Aorta (tissue), 5 donors: ENCODE data around the gene IPO4. TPM values are rescaled to one million over a fixed set of nuclear protein-coding genes. Genes with fewer than 3 reads are reported as not detected.

Source experiments
- ATAC-seq: fragments of 200-7000 bp; cut with Tn5 transposase; one replicate; pipeline ENCODE4 v1.9.1; 2022; ENCODE audit warnings: moderate library complexity; ENCODE audit not compliant: low FRiP score
- DNase-seq, 2 donors: peaks; one replicate each; pipeline ENCODE4 v3.0.0-alpha.2; 2020
- H3K27ac ChIP-seq, 2 donors: one replicate each; pipeline ENCODE4 v1.5.1; 2013; ENCODE audit warnings: low read length in 2 of 2, mild to moderate bottlenecking in 2 of 2, moderate library complexity in 2 of 2, control low read depth in 1 of 2, inconsistent platforms in 1 of 2, low read depth in 1 of 2
- H3K27me3 ChIP-seq, 2 donors: one replicate each; pipeline ENCODE4 v1.6.1; 2013; ENCODE audit warnings: control low read depth in 1 of 2, low read length in 1 of 2, mild to moderate bottlenecking in 1 of 2, moderate library complexity in 1 of 2; ENCODE audit not compliant: insufficient read depth in 2 of 2, control insufficient read depth in 1 of 2
- H3K36me3 ChIP-seq, 2 donors: one replicate each; pipeline ENCODE4 v1.6.1; 2013; ENCODE audit warnings: control low read depth in 1 of 2, low read length in 1 of 2, mild to moderate bottlenecking in 1 of 2; ENCODE audit not compliant: insufficient read depth in 2 of 2, control insufficient read depth in 1 of 2
- H3K4me1 ChIP-seq, 2 donors: one replicate each; pipeline ENCODE4 v1.6.1; 2013; ENCODE audit warnings: low read length in 2 of 2, control low read depth in 1 of 2, mild to moderate bottlenecking in 1 of 2, moderate library complexity in 1 of 2; ENCODE audit not compliant: insufficient read depth in 2 of 2, control insufficient read depth in 1 of 2
- H3K4me3 ChIP-seq, 2 donors: one replicate each; pipeline ENCODE4 v1.5.1; 2013; ENCODE audit warnings: low read length in 2 of 2, control low read depth in 1 of 2, mild to moderate bottlenecking in 1 of 2
- H3K9me3 ChIP-seq: one replicate; pipeline ENCODE4 v1.6.1; 2013; ENCODE audit warnings: mild to moderate bottlenecking, low read length; ENCODE audit not compliant: control insufficient read depth
- WGBS, 2 donors: extraction: QIAGEN DNeasy Blood & Tissue Kit; methylation state at CpG; one replicate each; pipeline ENCODE4 v1.1.7; 2013; 5-methylcytosine and 5-hydroxymethylcytosine counted together
- intact Hi-C, 2 donors: fragments of 100-400 bp; cut with DNase I; formaldehyde crosslinking; loops; one replicate each; pipeline versions ENCODE4 v1.14.2 to v1.15.0; 2022
- polyA plus RNA-seq, 2 donors: library from polyadenylated mRNA; stranded (reverse); fragments of 200-250 nt; gene quantifications; one replicate each; pipeline ENCODE4 v1.2.3, GENCODE V29; 2013
- total RNA-seq, 2 donors: library from RNA; stranded (reverse); fragmentation: NEBNext Ultra II Directional; extraction: Animal tissue kit (Norgen Biotek cat#: 25700); gene quantifications; one replicate each; pipeline ENCODE4 v1.2.1, GENCODE V29; 2021
- donor health status: healthy with polysubstance abuse.
- donor health status: Bipolar disorder and iron deficiency.
- donor health status: DM: no; HTN: no; CAD: no.
- donor health status: DM: no; HTN: no; CAD: no.
- donor health status: DM: yes; HTN: yes; CAD: no.

The IPO4 gene
- total and polyA plus RNA-seq, 4 donors = 3.4 to 29.3 (median 17.5) TPM

DNA sequence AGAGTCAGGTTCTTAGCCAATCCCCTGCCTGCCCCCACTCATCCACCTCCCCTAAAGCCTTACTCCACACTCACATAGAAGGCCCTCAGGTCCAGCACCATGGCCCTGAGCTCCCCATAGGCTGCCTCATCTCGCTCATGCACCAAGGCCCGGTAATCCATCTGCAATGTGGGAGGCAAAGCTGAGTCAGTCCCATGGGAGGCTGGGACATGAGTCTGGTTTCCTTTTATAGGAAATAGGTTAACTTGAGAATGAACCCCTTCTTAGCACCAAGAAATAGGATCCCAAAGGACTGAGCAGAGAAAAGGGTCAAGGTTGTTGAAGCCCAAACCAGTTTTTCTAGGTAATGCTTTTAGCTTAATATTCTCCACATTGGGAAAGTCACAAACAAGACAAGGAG, 45.1 kb downstream of the IPO4 start:
- Histone ChIP-seq H3K4me3 (no peak overlapping the region), H3K36me3 (no peaks in the 10 kb centered on the region), H3K27me3 (no peaks in the 10 kb centered on the region), H3K27ac (no peak overlapping the region), H3K9me3 (no peaks in the 10 kb centered on the region), H3K4me1 (no peaks in the 10 kb centered on the region)
- ATAC-seq (no peak), DNase-seq (peak; percentile 21 to 51)
- intact Hi-C loops = no loop called here
- 63 to 65% methylated on average over 2 of the region's 2 CpGs for whole genome bisulfite sequencing, 2 donors

DNA sequence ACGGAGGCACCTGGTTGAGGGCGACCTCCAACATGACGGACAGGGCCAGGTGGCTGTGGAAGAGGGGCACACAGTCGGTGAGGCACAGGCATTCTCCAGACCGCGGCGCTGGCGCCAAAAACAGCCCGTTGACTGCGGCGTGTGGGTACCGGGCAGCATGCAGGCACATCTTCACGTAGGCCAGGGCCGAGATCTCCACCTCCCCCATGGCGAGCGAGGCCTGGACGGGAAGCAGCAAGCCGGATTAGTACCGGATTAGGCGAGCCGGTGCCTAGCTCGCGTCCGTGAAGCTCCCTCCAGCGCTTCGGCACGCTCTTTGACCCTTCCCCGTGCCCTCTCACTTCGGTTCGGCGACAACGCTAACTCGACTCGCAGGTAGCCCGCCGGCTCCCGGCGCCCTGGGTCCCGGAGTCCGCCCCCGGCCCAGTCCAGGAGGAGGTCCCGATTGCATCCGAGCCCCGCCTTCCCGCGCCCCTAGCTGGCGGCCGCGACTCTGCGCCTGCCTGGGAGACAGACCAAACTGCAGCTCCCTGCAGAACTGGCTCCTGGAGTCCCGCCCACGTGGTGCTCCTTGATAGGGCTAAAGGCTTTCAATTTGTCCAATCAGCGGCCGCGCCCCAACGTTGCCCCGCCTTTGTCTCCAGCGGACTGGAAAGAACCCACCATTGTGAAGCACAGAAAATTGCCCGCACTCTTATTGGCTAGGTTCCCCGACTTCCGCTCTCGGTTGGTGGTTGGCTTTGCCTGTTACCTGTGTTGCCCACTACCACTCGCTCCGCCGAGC, 47.3 kb downstream of the IPO4 start, which contains the start of gene EMC9:
EMC9 (minus strand) TSS at position 495 of the 784 bp plus-strand sequence; CDS start at position 208, 287 bp downstream.
- ATAC-seq = peak; percentile 97
- H3K27me3 ChIP-seq = no peaks in the 10 kb centered on the region

GRCh38 chr14:24139272-24139934, 49.2 kb downstream of the IPO4 start:
- H3K4me3 ChIP-seq = no peak overlapping the region
- WGBS, 2 donors = 90 to 91% methylated on average over 9 of the region's 9 CpGs
- H3K4me1 ChIP-seq = no peaks in the 10 kb centered on the region
- H3K27ac ChIP-seq = no peak overlapping the region
- no peaks in the 10 kb centered on the region for H3K36me3 ChIP-seq
- intact Hi-C loops = no loop called here
- no peaks in the 10 kb centered on the region for H3K27me3 ChIP-seq
- ATAC-seq = no peak
- peak; percentile 41 to 73 for DNase-seq
- H3K9me3 ChIP-seq = no peaks in the 10 kb centered on the region

More for the DNA sequence above, 47.3 kb downstream of the IPO4 start, which contains the start of gene EMC9:
- Histone ChIP-seq H3K4me3 (peak within 1 kb of the TSS; percentile 20 to 53), H3K27ac (peak within 1 kb of the TSS in 1 of 2 donors; percentile 60), H3K36me3 (no peaks in the 10 kb centered on the region), H3K9me3 (no peaks in the 10 kb centered on the region), H3K4me1 (no peaks in the 10 kb centered on the region)
- 0 to 1% methylated on average over 61 to 65 of the region's 65 CpGs for WGBS, 2 donors
- intact Hi-C loops = loop anchor here in 1 of 2 donors (2.0 kb wide), 1 partner anchor 26 kb away; the partner anchor contains the start of genes DCAF11 and NRL
- peak; percentile 100 for DNase-seq

DNA sequence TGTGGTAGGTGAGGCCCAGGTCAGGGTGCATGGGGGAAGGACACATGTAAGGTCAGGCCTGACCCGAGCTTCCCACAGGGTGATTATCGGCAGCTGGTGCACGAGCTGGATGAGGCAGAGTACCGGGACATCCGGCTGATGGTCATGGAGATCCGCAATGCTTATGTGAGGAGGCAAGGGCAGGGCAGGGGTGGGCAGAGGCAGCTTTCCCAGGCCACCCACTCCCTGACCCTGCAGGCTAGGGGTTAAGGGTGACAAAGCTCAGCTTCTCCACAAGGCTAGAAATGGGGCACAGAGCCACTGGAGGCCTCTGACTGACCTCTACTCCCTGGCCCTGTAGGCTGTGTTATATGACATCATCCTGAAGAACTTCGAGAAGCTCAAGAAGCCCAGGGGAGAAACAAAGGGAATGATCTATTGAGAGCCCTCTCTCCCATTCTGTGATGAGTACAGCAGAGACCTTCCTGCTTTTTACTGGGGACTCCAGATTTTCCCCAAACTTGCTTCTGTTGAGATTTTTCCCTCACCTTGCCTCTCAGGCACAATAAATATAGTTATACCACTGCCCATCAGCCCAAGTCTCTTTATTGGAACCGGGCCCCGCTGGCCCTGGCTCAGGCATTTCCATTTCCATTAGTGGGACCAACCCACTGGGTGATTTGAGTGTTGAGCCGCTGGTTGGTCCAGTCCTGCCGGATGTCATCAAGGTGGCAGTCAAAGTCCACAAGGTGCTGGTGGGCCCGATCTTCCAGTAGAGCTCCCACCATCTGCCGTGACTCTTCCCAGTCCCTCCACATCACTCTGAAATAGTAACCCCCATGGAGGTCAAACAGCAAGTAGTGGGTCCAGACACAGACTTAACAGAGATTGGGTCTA, 50.0 kb downstream of the IPO4 start:
- WGBS, 2 donors = 85% methylated on average over 13 of the region's 13 CpGs
- intact Hi-C loops = no loop called here

DNA sequence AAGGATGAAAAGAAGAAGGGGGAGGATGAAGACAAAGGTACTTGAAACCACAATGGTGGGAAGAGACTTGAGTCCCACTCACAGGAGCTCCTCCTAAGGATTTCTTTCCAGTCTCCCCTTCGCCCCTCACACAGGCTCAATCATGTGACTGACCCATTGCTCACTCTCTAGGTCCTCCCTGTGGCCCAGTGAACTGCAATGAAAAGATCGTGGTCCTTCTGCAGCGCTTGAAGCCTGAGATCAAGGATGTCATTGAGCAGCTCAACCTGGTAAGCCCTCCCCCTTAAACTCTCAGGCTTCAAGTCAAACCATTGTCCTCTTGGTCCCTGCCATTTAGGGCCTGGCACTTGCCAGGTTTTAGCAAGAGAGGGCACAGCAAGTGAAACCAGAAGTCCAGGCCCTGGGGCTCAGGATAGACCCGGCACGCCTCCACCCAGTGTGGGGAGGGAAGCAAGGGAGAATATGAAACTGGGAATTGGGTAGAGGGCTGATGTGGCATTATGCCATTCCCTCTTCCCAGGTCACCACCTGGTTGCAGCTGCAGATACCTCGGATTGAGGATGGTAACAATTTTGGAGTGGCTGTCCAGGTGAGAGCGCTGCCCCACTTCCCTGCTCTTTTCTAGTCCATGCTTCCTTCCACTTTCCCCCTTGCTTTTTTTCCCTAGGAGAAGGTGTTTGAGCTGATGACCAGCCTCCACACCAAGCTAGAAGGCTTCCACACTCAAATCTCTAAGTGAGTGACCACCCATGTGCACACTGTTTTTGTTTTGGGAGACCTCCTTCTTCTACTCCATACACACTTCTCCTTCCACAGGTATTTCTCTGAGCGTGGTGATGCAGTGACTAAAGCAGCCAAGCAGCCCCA, 50.9 kb downstream of the IPO4 start:
- Histone ChIP-seq H3K9me3 (no peaks in the 10 kb centered on the region), H3K4me1 (no peaks in the 10 kb centered on the region), H3K27ac (no peak overlapping the region), H3K27me3 (no peaks in the 10 kb centered on the region), H3K4me3 (no peak overlapping the region), H3K36me3 (no peaks in the 10 kb centered on the region)
- DNase-seq (peak; percentile 21 to 74), ATAC-seq (no peak)
- intact Hi-C loops = no loop called here
- 88 to 91% methylated on average over 8 of the region's 8 CpGs for WGBS, 2 donors

More for the DNA sequence above, 50.0 kb downstream of the IPO4 start:
- ATAC-seq = no peak
- H3K27ac ChIP-seq = no peak overlapping the region
- no peaks in the 10 kb centered on the region for H3K27me3 ChIP-seq
- H3K9me3 ChIP-seq = no peaks in the 10 kb centered on the region
- H3K4me3 ChIP-seq = no peak overlapping the region
- DNase-seq = peak; percentile 45 to 59
- no peaks in the 10 kb centered on the region for H3K4me1 ChIP-seq
- H3K36me3 ChIP-seq = no peaks in the 10 kb centered on the region

DNA sequence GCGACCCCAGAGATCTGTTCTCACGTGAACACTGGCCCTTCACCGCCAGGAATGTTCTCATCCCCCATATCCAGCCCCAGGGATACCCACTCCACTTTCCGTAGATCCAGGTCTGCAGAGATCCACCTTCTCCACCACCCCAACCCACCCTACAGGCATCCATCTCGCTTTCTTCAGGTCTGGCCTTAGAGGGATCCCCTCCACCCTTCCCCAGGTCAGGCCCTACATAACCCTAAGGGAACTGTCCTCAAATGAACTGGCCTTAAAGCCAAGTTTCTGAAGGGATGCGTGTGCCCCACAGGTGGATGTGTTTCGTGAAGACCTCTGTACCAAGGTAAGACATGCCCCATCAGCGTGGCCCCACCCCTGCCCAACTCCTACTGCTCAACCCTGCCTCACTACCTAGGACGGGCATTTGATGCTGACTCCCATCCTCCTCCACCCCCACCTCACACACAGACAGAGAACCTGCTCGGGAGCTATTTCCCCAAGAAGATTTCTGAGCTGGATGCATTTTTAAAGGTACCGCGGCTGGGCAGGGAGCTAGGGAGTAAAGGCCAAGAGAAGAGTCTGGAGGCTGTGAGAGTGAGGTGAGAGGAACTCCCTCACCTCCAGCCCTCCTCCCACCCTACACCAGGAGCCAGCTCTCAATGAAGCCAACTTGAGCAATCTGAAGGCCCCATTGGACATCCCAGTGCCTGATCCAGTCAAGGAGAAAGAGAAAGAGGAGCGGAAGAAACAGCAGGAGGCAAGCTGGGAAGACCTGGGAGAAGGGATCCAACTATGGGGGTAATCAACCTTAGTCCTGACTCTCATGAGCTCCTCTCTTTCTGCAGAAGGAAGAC, 51.7 kb downstream of the IPO4 start:
- Histone ChIP-seq H3K4me1 (no peaks in the 10 kb centered on the region), H3K27ac (peak overlapping the region in 1 of 2 donors; percentile 14), H3K4me3 (peak overlapping the region; percentile 71 to 92), H3K36me3 (no peaks in the 10 kb centered on the region), H3K9me3 (no peaks in the 10 kb centered on the region), H3K27me3 (no peaks in the 10 kb centered on the region)
- WGBS, 2 donors = 33 to 41% methylated on average over 13 of the region's 13 CpGs
- peak; percentile 34 to 36 for DNase-seq
- intact Hi-C loops = no loop called here
- ATAC-seq = no peak

- DNase-seq = peak; percentile 96 to 98
- Histone ChIP-seq H3K9me3 (no peaks in the 10 kb centered on the region), H3K4me1 (no peaks in the 10 kb centered on the region), H3K27me3 (no peaks in the 10 kb centered on the region), H3K27ac (peak within 1 kb of the TSS in 1 of 2 donors; percentile 26), H3K4me3 (peak within 1 kb of the TSS; percentile 71 to 92), H3K36me3 (no peaks in the 10 kb centered on the region)
- peak; percentile 99 for ATAC-seq
- intact Hi-C loops = no loop called here
- 0 to 1% methylated on average over 39 to 75 of the region's 75 CpGs for WGBS, 2 donors
Measured at GRCh38 chr14:24135834-24136683, 52.6 kb downstream of the IPO4 start, which contains the start of gene PSME1. PSME1 (plus strand) TSS chr14:24136194; CDS start chr14:24136263, 69 bp downstream.
